HG02938 (cell line): ENCODE results near the gene SELENOW.
A peak's percentile ranks its signal among the peaks of the same experiment; 100 is the strongest.
"Not testable (repeated sequence)": the region's sequence is repeated elsewhere in the genome, so short reads cannot be mapped to it uniquely, and the experiment has no call there.

Experiments
- ATAC-seq: cut with Tn5 transposase; IDR thresholded peaks from one replicate; pipeline ENCODE4 v1.9.1; 2021; ENCODE audit warnings: mild to moderate bottlenecking, moderate library complexity; ENCODE audit not compliant: unreplicated experiment

The SELENOW gene

GRCh38 chr19:47778049-47778953 is at the start of gene SELENOW:
SELENOW (plus strand) TSS chr19:47778703; CDS start chr19:47778786, 83 bp downstream.
- ATAC-seq = no peak

GRCh38 chr19:47729468-47729798 is 49.1 kb upstream of the SELENOW start:
- no peak for ATAC-seq

GRCh38 chr19:47729799-47730520 is 48.5 kb upstream of the SELENOW start:
- no peak for ATAC-seq

- ATAC-seq = no peak
Observed at GRCh38 chr19:47730521-47730889, 48.0 kb upstream of the SELENOW start.

DNA sequence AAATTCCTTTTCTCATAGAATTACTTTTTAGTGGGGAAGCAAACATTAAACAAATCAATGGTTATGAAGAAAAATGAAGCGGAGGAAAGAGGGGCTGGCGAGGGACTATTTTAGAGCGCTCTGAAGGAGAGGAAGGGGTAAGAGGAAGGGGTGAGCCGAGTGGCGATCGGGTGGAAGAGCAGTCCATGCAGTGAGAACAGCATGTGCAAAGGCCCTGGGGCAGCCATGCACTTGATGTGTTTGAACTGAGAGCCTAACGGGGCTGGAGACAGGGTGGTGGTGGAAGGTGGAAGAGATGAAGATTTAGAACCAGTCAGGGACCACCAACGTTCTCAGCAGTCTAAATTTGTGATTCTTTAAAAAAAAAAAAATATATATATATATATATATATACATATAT is 47.6 kb upstream of the SELENOW start:
- no peak for ATAC-seq

DNA sequence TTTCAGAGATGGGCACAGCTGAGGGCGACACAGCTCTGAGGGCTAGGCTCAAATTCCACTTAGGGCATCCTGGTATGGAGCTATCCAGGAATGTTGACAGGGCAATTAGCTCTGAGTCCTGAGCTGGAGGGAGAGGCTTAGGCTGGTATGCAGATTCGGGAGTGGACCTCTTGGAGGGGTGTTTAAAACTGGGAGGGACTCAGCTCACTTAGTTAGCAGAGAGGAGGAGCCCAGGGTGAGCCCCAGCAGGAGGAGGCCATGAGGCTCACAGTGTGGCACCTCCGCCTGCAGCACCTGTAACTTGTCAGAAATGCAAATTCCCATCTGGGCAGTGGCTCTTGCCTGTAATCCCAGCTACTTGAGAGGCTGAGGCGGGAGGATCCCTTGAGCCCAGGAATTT is 43.4 kb upstream of the SELENOW start:
- no peak for ATAC-seq

- ATAC-seq = no peak
Observed at GRCh38 chr19:47740866-47741519, 37.5 kb upstream of the SELENOW start.

GRCh38 chr19:47741544-47742140 is 36.9 kb upstream of the SELENOW start:
- ATAC-seq = no peak

DNA sequence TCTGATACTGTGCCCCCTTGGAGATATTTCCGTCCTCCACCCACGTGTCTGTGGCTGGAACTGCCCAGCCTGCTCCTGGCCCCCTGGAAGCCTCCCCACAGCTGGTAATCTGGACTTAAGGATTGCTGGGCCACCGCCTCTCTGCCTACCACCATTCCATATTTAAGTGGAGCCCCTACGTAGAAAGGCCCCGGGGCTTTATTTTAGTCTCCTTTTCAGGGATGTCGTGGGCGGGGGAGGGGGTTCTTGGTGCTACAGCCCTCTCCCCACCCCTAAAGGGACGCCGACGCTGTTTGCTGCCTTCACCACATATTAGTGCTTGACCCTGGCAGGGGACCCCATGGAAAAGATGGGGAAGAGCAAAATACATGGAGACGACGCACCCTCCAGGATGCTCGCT is 35.9 kb upstream of the SELENOW start:
- ATAC-seq = no peak

DNA sequence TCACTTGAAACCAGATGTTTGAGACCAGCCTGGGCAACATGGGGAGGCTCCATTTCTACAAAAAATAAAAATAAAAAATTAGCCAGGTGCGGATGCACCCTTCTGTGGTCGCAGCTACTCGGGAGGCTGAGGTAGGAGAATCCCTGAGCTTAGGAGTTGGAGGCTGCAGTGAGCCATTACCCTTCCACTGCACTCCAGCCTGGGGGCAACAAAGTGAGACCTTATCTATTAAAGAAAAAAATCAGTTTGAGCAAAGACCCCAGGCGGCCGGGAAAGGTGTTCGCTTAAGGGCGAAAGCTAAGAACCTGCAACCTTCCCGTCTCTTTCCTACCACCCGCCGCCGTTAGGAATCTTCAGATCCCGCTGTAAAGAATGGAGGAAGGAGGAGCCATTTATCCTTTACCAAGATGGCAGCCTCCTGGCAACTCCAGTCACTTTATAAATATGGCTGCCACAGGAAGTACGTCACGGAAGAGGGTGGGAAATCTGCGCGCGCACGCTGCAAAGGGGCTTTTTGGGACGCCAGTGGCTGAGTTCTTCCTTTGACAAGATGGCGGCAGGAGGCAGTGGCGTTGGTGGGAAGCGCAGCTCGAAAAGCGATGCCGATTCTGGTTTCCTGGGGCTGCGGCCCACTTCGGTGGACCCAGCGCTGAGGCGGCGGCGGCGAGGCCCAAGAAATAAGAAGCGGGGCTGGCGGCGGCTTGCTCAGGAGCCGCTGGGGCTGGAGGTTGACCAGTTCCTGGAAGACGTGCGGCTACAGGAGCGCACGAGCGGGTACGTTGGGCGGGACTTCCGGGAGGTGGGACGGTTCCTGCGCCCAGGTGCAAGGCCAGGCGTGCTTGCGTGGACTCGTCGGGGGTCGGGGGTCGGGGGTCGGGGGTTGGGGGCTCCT is 33.2 kb upstream of the SELENOW start, which contains the start of gene NOP53:
NOP53 (plus strand) TSS at position 537 of the 892 bp plus-strand sequence; CDS start at position 551, 14 bp downstream.
- ATAC-seq = peak; percentile 63

DNA sequence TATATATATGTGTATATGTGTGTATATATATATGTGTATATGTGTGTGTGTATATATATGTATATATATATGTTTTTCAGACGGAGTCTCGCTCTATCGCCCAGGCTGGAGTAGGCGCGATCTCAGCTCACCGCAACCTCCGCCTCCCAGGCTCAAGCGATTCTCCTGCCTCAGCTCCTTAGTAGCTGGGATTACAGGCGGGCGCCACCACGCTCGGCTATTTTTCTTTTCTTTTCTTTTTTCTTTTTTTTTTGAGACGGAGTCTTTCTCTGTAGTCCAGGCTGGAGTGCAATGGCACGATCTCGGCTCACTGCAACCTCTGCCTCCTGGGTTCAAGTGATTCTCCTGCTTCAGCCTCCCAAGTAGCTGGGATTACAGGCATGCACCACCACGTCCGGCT is 32.4 kb upstream of the SELENOW start:
- ATAC-seq = not testable (repeated sequence)

DNA sequence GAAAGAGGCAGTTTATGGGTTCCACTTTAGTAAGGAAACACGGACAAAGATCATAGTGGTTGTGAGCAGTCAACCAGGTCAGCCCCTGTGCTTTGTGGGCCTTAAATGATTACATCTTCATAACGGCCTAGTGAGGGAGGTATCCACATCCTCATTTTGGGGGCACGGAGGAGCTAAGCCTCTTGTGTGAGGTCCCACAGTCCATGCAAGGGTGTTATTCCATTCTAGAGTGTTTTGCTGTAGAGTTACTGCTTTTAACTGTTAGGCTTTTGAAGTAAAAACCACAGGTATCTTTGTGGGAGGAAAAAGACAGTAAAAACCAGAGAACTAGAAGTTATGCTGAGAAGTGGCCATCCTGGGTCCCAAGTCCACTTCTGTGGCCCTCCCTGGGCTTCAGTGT is 29.2 kb upstream of the SELENOW start:
- no peak for ATAC-seq

- no peak for ATAC-seq
Observed at GRCh38 chr19:47750752-47751151, 27.8 kb upstream of the SELENOW start.

DNA sequence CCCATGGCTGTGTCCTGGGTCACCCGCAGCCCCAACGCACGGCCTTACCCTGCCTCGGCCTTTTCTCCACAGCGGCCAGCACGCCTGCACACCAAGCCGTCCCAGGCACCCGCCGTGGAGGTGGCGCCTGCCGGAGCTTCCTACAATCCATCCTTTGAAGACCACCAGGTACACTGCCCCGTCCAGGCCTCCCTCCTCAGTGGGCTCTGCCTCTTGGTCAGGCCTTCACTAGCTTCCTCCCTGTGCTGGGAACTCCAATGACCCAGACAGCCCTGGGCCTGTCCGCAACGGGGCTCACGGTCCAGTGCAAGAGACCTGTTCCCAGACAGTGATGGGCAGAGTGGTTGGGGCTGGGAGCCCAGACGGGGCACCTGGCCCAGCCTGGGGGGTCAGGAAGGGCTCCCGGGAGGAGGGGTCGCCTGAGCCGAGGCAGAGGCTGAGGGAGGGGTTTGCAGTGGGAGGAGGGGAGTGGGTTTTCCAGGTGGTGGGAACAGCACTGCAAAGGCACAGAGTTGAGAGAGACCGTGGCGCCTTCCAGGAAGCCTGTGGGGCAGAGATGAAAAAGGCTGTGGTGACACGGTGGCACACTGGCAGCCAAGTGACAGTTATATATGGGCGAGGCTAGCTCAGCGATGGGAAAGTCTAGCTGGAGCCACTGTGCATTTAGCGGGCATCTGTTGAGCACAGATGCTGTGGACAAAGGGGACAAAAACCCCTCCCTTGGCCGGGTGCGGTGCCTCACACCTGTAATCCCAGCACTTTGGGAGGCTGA is 25.9 kb upstream of the SELENOW start:
- no peak for ATAC-seq

- ATAC-seq = no peak
Observed at GRCh38 chr19:47754206-47755064, 24.1 kb upstream of the SELENOW start.

- ATAC-seq = no peak
Observed at GRCh38 chr19:47755065-47755761, 23.3 kb upstream of the SELENOW start.

DNA sequence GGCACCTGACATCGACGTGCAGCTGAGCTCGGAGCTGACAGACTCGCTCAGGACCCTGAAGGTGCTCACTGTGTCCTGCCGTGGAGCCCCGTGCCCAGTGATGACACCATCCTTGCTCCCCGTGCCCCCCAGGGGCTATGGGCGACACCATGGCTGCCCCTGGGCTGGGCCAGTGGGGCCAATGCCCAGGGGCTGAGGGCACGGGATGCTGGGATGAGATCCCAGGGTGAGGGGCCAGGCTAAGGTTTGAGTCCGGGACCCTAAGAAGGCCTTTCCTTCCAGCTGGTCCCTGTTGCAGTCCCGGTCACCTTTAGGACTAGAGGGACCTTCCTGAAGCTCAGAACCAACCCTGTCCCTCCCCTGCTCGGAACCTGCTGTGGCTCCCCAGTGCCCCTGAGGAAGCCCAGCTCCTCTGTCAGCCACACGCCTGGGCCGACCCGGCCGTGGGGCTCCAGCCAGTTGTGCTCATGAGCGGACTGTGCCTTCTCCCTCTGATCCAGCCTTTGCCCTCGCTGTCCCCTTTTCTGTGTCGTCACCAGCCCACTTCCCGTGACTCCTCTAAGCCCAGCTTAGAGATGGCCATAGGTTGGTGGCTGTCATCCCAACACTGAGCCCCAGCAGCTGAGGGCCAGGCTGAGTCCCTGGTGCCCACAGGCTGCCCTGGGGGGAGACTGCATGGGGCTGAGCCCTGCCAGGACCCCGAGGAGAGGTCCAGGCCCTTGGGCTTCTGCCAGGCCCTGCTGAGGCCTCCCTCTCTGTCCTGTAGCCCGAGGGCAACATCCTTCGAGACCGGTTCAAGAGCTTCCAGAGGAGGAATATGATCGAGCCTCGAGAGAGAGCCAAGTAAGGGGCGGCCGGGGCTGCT is 22.5 kb upstream of the SELENOW start:
- no peak for ATAC-seq
